AG09309 (cell line): ENCODE data around the gene C15orf62.

Experiments used
- DNase-seq: peaks from one replicate; pipeline ENCODE4 v3.0.0-alpha.2; 2010; ENCODE audit warnings: low read depth
- H3K4me3 ChIP-seq: 2 replicates; pipeline ENCODE4 v1.5.1; 2011; ENCODE audit warnings: mild to moderate bottlenecking, low read depth, low read length, moderate library complexity; ENCODE audit not compliant: control insufficient read depth
- CTCF ChIP-seq: IDR thresholded peaks from 2 replicates; pipeline ENCODE4 v1.5.1; 2011; ENCODE audit warnings: mild to moderate bottlenecking, low read depth, low read length, inconsistent platforms; ENCODE audit not compliant: insufficient read depth, control insufficient read depth; ENCODE audit errors: missing control alignments

The C15orf62 gene

GRCh38 chr15:40736575-40736974 is 33.2 kb upstream of the C15orf62 start:
- TF ChIP-seq CTCF: no peak
- DNase-seq: no peak
- H3K4me3 ChIP-seq: no peak overlapping the region

- DNase-seq: no peak
- TF ChIP-seq CTCF: no peak
- no peak overlapping the region for H3K4me3 ChIP-seq
Measured at GRCh38 chr15:40737048-40737447, 32.7 kb upstream of the C15orf62 start.

- no peak overlapping the region for H3K4me3 ChIP-seq
- TF ChIP-seq CTCF: no peak
- DNase-seq: no peak
Measured at GRCh38 chr15:40739047-40739446, 30.7 kb upstream of the C15orf62 start.

- no peak for DNase-seq
- TF ChIP-seq CTCF: no peak
- H3K4me3 ChIP-seq: no peak overlapping the region
Measured at GRCh38 chr15:40739854-40740253, 29.9 kb upstream of the C15orf62 start.

GRCh38 chr15:40743485-40743901 is 26.3 kb upstream of the C15orf62 start:
- no peak for DNase-seq
- no peak overlapping the region for H3K4me3 ChIP-seq
- TF ChIP-seq CTCF: no peak

GRCh38 chr15:40743921-40744814 is 25.6 kb upstream of the C15orf62 start:
- no peak for DNase-seq
- no peak overlapping the region for H3K4me3 ChIP-seq
- TF ChIP-seq CTCF: peak; percentile 24
